Fibroblast of skin of back (primary cell): Measurements from ENCODE around the gene FGD5.

Experiments
- DNase-seq: peaks from one replicate; pipeline ENCODE4 v3.0.0-alpha.2; 2013

FGD5 gene

DNA sequence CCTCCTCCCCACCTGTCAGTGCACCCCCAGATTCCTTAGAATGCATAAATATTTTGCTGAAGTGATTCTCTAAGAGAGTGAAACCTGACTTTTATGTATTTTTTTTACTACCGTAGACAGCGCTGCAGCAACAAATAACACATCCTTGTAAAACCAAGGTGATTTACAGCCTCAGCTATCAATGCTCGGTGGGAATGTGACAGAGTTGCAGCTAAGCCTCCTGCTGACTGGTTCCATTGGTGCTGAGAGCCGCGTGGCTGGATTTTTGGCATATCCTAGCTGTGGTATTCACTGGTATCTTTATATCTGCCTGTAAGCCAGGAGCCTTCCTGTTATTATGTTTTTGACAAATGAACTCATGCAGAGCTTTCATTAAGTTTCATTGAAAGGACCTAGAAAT is 11.0 kb downstream of the FGD5 start:
- DNase-seq: no peak

- no peak for DNase-seq
These were observed 13.2 kb downstream of the FGD5 start for GRCh38 chr3:14831916-14832450.

- no peak for DNase-seq
These were observed 14.4 kb downstream of the FGD5 start for GRCh38 chr3:14832975-14833722.

- no peak for DNase-seq
These were observed 15.4 kb downstream of the FGD5 start for GRCh38 chr3:14834121-14834520.

GRCh38 chr3:14834807-14835466 is 16.2 kb downstream of the FGD5 start:
- no peak for DNase-seq

- DNase-seq: no peak
These were observed 17.3 kb downstream of the FGD5 start for GRCh38 chr3:14836049-14836468.

DNA sequence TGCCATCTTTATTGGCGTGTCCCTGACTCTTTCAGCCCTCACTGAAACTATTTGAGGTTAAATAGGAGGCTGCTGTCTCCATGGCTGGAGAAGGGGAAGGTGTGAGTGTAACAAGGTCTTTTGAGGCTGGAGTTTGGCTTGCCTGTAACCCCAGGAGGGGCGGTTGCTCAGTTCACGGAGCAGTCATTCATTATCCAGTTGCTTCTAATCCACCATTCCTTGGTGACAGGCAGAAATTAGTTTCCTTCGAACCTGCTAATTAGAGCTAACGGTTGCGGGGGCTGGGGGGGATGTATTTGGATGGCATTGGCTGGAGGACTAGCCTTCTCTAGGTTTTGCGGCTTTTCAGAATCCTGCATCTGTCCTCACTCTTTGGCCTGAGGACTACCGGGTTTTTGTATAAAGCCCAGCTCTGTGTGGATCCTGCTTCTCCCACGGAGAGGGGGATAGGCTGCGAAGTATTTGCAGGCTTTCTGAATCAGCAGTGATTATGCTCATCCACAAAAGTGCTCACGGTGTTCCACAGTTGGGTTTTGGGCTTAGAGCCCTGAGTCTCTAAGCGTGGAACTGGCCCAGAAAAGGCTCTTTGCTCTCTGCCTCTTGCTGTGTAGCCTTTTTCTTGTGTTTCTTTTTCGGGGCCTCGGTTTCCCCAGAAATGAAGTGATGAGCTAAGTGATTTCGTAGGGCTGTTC is 18.6 kb downstream of the FGD5 start:
- no peak for DNase-seq

DNA sequence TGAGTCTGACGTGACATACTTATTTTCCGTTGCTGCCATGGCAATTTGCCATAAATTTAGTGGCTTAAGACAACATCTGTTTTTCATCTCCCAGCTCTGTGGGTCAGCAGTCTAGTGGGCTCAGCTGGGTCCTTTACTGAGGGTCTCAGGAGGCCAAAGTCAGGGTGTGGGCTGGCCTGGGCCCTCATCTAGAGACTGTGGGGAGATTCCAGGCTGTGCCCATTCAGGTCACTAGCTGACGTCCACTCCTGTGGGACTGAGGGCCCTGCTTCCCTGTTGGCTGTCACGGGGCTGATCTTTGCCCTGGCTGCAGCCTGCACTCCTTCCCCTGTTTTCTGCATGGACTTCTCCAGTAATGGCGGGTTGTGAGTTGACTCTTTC is 19.1 kb downstream of the FGD5 start:
- no peak for DNase-seq

- no peak for DNase-seq
These were observed 20.5 kb downstream of the FGD5 start for GRCh38 chr3:14839236-14839635.

DNA sequence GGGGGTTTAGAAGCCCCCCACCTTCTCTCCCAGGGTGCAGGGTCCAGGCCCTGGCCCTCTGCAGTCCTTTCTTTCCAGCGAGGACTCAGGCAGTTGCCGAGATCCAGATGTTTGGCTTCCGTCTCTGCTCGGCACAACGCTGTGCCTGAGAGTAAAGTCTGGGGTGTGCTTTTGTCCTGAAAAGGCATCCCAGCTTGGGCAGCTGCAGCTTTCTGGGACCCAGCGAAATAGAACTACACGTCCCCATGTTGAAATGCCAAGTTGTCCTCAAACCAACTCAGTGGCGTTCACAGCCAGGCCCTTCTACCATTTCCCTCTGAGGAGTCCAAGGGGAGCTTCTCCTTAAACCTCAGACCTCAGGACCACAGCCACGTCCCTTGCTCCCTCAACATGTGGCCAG is 23.1 kb downstream of the FGD5 start:
- no peak for DNase-seq

- DNase-seq: no peak
These were observed 23.5 kb downstream of the FGD5 start for GRCh38 chr3:14842277-14842676.

DNA sequence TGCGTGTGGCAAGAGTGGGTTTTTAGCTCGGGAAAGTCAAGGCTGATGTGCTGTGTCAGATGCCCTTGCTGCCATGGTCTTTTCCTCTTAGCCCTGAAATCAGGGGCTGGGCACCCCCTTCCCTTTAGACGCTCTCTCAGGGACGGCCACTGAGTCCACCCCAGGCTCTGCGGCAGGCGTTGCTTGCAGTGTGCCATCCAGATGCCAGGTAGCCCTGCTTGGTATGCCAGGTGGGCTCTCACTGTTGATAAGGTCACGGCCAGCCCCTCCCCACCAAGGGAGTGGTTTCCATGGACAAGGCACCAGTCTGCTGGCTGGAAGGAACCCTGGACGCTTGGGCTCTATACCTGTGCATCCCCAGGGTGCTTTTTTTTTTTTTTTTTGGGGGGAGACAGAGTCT is 24.6 kb downstream of the FGD5 start:
- DNase-seq: no peak

DNA sequence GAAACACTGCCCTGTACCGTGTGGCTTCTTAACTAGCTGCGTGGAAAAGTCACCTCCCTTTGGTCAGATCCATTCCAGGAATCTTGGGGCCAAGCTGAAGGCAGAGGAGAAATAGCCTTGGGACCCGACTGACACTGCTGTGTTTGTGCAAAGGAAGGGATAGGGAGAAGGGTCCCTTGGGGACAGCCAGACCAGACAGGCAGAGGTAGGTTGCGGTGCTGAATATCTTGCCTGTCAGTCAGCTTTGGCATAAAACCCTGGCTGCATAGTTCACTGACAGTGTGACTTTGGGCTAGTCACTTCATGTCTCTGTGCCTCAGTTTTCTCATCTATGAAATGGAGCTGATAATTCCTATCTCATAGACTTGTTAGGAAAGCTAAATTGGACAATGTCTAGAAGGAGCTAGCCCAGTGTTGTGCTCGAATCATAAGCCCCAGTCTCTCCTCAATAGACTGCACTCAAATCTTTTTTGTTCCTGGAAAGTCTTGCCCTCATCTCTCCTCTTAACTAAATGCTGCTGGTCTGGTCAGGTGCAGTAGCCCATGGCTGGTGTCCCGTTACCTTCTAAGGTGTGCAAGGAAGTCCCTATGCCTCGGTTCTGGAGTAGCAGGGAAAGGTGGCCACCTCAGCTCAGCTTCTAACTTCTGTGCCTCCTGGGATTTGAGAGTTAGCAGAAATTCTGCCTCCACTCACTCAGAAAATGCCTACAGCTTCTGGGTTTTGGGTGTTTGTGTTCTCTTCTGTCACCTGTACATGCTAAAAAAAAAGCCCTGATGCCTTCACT is 25.8 kb downstream of the FGD5 start:
- DNase-seq: no peak

DNA sequence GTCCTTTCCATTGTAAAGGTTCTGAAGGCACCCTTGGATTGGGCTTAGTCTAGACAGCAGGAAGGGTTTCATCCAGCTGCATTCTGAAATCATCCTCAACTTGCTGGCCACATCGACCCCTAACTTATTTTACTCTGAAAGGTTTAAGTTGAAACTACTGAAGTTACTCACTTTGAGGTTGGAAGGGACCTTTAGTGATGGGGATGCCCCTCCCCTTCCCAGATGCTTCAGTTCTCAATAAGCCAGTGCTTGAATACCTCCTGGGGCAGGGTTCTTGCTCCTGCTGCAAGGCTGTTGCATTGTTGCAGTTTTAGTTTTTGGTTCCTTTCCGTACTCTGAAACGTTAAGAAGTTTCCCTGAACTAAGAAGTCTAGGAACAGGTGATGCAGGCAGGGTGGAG is 26.4 kb downstream of the FGD5 start:
- no peak for DNase-seq

DNA sequence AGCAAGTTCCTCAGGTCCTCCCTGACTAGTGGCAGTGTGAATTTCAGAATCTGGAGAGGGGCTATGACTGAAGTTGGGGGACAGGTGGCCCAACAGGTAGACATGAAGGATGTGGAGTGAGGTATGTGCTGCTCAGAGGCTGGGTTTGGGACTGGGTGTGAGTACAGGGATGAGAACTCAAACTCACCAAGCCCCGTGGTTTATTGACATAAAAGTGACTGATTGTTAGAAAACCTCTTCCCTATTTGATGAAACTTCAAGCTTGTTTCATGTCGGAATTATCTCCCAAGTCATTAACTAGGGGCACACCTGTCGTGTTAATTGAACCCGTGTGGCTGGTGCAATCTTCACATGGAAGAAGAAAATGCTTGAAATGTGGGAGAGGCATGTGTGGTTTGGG is 27.1 kb downstream of the FGD5 start:
- DNase-seq: no peak

DNA sequence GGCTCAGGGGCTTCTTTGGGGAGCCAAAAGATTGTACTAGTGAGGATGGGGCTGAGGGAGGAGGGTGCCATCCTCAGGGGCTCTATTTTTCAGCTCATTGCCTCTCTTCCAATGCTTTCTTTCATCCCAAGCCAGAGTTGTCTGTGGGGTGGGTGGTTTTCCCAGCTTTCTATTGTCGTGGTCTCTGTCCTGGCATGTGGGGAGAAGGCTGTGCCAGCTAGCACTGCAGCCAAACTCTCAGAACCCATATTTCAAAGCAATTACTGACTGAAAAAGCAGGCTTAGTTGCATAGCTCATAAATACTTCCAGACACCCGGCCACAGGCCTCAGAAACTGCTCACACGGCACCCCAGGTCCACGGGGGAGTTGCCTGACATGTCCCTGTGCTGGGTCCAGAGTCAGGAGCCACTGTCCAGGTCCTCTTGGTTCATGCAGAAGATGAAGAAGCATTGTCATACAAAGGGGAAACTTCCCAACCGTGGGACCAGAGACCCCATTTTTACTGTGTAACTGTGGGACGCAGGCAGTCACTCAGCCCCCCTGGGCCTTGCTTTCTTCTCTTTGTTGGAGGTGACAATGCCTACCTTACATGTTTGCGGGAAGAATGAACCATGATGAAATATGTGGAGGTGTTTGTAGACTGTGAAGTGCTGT is 27.6 kb downstream of the FGD5 start:
- DNase-seq: no peak

GRCh38 chr3:14847613-14848541 is 29.1 kb downstream of the FGD5 start:
- DNase-seq: no peak

DNA sequence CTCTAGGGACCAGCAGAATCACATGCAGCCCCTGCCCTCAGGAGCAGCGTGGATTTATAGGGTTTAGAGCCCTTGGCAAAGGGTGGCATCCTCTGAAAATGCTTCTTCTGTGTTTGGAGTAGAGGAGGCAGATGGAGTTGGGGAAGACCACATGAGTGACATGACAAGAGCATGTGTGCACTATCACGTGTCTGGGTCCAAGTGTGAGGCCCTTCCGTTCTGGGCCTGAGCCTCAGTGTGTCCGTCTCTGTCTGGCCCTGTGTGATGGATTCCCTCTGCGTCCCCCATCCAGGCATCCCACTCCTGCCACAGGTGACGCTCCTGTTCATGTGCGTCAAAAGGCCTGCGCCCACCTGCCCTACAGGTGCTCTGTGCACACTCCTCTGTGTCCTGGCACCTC is 30.1 kb downstream of the FGD5 start:
- DNase-seq: no peak

DNA sequence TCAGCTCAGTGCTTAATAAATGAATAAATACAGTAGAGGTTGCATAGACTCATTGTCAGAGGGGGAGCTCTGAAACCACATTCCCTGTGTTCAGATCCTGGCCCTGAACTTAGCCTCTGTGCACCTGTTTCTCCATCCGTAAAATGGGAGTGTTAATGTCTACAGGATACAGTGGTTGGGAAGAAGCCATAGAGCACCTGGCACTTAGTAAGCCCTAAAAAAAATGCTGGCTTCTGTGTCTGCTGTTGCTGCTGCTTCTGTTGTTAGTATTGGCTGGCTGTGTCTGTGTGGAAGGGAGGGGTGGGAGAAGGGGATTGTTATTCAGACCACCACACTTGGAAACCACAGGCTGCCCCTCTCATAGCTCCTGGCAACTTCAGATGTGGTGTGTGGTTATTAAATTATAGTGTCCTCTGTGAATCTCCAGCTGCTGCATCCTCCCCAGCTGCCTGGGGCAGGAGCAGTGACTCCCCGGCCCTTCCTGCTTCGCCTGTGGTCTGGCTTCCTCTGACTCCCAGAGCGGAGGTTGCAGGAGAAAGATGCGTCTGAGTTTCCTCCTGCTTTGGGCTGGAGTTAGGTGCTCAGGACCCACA is 31.0 kb downstream of the FGD5 start:
- no peak for DNase-seq

GRCh38 chr3:14852058-14852594 is 33.4 kb downstream of the FGD5 start:
- DNase-seq: no peak
